HG03175 (cell line): ENCODE results near the gene DET1.
"Not testable (repeated sequence)": the region's sequence is repeated elsewhere in the genome, so short reads cannot be mapped to it uniquely, and the experiment has no call there.

Experiments used
- ATAC-seq: cut with Tn5 transposase; IDR thresholded peaks from one replicate; pipeline ENCODE4 v1.9.1; 2021; ENCODE audit warnings: mild to moderate bottlenecking, moderate library complexity; ENCODE audit not compliant: unreplicated experiment

The DET1 gene

GRCh38 chr15:88546248-88547129 is at the start of gene DET1:
Gene DET1 (minus strand): TSS chr15:88546681. CDS start chr15:88531705, 14,976 bp downstream.
- peak; percentile 99 for ATAC-seq

GRCh38 chr15:88591384-88591783 is 44.9 kb upstream of the DET1 start:
- no peak for ATAC-seq

DNA sequence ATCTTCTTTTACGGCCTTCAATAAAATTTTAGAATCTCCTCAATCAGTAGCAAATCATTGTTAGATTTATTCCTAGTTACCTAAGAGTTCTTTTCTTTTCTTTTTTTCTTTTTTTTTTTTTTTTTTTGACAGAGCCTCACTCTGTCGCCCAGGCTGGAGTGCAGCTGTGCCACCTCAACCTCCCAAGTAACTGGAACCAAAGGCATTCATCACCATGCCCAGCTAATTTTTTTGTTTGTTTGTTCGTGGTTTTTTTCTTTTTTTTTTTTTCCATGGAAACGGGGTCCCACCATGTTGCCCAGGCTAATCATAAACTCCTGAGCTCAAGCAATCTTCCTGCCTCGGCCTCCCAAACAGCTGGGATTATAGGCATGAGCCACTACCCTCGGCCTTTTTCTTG is 44.3 kb upstream of the DET1 start:
- no peak for ATAC-seq

DNA sequence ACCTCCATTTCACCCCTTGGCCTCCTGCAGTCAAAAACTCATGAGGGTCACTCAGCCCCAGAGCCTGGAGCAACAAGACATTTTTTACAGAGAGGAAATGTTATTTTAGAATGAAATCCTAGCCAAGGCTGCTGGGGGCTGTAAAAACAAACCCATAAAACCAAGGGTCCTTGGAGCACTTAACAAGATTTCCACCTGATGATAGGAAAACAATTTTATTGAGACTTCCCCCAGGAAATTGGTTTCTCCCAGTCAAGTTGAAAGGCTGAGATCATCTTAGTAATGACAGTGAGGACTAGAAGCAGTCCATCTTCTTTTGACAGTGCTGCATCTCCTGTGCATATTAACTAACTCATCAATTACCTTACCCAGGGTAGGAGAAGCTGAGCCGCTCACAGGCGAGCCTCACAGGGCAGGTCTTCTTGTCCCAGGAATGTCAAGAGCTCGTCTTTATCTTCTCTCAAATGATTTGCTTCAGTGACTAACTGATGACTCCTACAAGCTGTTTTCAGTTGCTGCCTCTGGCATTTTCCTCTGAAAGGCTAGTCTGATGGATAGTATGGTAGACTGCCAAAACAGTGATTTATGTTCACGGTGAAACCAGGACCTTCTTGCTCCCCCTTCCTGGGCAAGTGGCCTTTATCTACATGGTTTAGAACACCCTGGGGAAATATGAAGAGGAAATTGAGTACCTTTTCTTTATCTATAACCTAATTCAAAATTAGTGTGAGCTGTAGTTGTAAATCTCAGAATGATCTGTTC is 40.1 kb upstream of the DET1 start:
- ATAC-seq: no peak

DNA sequence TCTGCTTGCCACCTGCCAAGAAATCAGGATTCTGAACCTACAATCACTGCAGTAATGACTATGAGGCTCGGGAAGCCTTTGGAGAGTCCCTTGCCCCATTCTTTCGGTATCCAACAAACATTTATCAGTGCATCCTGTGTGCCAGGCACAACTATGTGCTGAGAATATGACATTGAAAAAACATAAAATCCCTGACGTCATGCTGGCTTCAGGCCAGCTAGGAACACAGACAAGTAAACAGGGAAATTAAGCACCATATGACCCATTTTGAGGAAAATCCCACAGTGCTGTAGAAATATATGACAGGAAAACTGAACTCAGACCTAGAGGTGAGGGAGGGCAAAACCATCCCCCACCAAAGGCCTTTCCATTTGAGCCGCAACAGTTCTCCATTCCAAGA is 34.1 kb upstream of the DET1 start:
- no peak for ATAC-seq

DNA sequence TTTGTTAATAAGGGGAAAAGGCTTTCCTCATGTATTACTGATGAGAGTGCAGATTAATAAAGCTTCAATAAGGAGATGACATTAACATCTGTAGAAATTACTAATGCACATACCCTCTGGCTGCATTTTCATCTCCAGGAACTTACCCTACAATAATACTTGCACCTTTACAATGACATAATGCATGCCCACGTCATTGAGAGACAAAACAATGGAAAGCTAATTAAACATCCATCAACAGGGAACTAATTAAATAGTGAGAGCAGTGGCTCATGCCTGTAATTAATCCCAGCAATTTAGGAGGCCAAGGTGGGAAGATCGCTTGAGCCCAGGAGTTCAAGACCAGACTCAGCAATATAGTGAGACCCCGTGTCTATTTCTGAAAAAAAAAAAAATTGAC is 32.8 kb upstream of the DET1 start:
- no peak for ATAC-seq

- no peak for ATAC-seq
These were observed 28.2 kb upstream of the DET1 start for GRCh38 chr15:88574655-88575054.

- no peak for ATAC-seq
These were observed 27.6 kb upstream of the DET1 start for GRCh38 chr15:88574077-88574476.

DNA sequence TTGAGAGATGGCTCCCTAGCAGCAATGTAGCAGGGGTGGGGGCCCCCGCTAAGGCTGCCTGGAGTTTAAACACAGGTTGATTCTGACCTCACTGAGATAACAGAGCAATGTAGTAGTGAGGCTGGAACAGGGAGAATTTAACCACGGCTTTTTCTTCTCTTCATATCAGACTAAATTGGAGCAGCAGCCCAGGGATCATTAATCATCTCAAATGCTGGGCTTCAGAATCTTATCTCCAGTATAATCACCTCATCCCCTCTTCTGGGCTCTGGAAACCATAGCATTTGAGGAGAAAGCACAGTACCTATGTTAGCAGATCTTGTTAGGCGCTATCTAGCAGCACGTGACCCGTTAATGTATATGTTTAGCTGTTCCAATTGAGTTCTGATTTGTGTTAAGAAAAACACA is 25.4 kb upstream of the DET1 start:
- ATAC-seq: no peak

GRCh38 chr15:88571153-88571851 is 24.8 kb upstream of the DET1 start:
- no peak for ATAC-seq

- ATAC-seq: no peak
These were observed 22.1 kb upstream of the DET1 start for GRCh38 chr15:88568589-88568988.

DNA sequence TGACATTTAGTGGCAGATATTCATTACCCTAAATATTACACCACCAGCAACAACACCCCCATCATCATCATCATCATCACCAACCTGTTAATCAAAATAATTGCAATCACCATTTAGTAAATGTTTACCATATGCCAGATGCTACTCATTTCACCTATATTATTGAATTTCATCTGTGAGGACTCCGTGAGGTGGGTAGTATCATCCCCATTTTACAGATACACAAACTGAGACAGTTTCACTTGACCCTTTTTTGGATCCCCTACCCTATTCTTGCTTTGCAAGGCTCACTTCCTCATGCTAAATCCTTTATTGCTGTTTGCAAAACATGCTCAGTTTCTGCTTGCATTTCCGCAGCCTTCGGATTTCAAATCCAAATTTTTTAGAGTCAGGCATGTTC is 18.3 kb upstream of the DET1 start:
- ATAC-seq: no peak

DNA sequence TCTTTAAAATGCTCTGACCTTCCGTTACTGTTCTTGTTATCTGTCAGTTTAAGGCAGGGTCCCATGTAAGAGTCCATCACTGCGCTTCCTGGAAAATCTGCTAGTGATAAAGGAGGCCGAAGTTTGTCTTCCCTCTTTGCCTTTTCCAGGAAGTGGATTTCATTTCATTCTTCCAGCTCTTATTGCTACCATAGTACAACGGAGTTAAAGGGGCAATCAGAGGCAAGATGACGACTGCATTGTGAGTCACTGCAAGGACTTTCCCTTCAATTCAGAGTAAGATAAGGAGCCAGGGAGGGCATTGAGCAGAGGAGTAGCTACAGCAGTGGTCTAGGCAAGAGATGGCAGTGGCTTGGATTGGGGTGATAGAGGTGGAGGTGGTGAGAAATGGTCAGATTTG is 17.2 kb upstream of the DET1 start:
- no peak for ATAC-seq

DNA sequence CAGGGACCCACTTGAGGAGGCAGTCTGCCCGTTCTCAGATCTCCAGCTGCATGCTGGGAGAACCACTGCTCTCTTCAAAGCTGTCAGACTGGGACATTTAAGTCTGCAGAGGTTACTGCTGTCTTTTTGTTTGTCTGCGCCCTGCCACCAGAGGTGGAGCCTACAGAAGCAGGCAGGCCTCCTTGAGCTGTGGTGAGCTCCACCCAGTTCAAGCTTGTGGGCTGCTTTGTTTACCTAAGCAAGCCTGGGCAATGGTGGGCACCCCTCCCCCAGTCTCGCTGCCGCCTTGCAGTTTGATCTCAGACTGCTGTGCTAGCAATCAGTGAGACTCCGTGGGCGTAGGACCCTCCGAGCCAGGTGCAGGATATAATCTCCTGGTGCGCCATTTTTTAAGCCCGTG is 13.1 kb upstream of the DET1 start:
- not testable (repeated sequence) for ATAC-seq

DNA sequence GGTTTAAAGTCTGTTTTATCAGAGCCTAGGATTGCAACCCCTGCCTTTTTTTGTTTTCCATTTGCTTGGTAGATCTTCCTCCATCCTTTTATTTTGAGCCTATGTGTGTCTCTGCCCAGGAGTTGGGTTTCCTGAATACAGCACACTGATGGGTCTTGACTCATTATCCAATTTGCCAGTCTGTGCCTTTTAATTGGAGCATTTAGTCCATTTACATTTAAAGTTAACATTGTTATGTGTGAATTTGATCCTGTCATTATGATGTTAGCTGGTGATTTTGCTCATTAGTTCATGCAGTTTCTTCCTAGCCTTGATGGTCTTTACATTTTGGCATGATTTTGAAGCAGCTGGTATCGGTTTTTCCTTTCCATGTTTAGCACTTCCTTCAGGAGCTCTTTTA is 11.5 kb upstream of the DET1 start:
- not testable (repeated sequence) for ATAC-seq

- not testable (repeated sequence) for ATAC-seq
These were observed 1.5 kb upstream of the DET1 start for GRCh38 chr15:88548009-88548408.

DNA sequence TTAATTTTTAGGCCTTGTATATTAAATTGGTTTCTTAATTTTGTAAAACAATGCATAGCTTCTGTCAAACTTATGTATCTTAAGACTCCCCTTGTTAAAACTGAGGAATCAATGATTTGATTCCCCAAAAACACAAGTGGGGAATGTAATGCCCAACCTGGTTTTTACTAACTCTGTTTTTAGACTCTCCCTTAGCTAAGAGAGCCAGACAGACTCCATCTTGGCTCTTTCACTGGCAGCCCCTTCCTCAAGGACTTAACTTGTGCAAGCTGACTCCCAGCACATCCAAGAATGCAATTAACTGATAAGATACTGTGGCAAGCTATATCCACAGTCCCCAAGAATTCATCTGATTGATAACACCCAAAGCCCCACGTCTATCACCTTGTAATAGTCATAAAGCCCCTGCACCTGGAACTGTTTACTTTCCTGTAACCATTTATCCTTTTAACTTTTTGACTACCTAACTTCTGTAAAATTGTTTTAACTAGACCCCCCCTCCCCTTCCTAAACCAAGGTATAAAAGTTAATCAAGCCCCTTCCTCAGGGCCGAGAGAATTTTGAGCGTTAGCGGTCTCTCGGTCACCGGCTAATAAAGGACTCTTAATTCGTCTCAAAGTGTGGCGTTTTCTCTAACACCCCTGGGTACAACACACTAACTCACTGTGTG is 768 bp downstream of the DET1 start:
- not testable (repeated sequence) for ATAC-seq

DNA sequence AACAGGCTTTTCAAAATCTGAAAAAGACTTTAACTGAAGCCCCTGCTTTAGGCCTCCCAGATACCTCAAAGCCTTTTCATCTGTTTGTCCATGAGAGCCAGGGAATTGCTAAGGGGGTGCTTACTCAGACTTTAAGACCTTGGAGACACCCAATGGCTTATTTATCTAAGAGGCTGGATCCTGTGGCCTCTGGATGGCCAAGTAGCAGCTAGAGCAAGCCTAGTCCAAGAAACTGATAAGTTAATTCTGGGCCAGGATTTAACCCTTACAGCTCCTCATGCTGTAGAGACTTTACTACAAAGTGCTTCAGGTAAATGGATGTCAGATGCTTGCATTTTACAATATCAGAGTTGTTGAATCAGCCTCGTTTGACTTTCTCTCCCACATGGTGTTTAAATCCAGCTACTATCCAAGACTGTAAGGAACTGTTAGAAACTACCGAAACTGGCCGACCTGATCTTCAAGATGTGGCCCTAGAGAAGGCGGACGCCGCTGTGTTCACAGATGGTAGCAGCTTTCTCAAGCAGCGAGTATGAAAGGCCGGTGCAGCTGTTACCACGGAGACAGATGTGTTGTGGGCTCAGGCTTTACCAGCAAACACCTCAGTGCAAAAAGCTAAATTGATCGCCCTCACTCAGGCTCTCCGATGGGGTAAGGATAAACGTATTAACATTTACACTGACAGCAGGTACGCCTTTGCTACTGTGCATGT is 3.3 kb downstream of the DET1 start:
- no peak for ATAC-seq

DNA sequence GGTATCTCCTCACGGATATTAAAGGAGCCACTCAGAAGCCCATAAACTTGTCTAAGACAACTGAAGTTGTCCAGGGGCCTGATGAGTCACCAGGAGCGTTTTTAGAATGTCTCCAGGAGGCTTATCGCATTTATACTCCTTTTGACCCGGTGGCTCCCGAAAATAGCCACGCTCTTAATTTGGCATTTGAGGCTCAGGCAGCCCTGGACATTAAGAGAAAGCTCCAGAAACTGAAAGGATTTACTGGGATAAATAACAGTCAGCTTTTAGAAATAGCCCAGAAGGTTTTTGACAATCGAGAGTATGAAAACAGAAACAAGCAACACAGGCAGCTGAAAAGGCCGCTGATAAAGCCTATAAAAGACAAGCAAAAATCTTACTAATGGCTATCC is 4.1 kb downstream of the DET1 start:
- no peak for ATAC-seq

DNA sequence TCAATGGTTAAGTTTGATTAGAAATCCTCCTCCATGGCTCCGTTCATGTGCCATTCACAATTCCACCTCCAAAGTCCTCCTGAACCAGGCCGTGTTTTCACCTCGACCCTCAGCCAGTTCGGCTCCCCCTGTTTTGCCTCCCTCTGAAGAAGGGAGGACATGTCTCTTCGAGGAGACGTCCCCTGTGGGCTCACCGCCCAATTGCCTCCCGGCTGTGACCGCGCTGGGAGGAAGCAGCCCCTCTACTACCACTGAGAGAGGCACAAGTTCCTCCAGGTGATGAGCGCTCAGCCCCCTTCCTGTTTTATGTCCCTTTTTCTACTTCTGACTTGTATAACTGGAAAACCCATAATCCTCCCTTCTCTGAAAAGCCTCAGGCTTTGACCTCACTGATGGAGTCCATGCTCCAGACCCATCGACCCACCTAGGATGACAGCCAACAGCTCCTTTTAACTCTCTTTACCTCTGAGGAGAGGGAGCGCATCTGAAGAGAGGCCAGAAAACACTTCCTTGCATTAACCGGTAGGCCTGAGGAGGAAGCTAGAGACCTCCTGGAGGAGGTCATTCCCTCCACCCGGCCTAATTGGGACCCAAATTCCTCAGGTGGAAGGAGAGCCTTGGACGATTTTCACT is 4.7 kb downstream of the DET1 start:
- ATAC-seq: no peak
